Body of pancreas (tissue), 4 donors: ENCODE data around the gene PCDHGA4.
A peak's percentile ranks its signal among the peaks of the same experiment; 100 is the strongest.

Experiments used
- POLR2A ChIP-seq, 3 donors: fragments of 450-650 bp; IDR thresholded peaks; one replicate each; pipeline ENCODE4 v1.6.1; 2016; ENCODE audit warnings: antibody characterized with exemption in 3 of 3, mild to moderate bottlenecking in 2 of 3
- TF ChIP-seq, protein P1 (sequence below), 7 experiments: fragments of 450-650 bp in 4 of 7; fragments of 200-600 bp in 3 of 7; sonication (generic) in 3 of 7; IDR thresholded peaks; one replicate each; pipeline ENCODE4 v1.5.1; 2016 to 2019; ENCODE audit warnings: antibody characterized with exemption in 7 of 7

DNA sequence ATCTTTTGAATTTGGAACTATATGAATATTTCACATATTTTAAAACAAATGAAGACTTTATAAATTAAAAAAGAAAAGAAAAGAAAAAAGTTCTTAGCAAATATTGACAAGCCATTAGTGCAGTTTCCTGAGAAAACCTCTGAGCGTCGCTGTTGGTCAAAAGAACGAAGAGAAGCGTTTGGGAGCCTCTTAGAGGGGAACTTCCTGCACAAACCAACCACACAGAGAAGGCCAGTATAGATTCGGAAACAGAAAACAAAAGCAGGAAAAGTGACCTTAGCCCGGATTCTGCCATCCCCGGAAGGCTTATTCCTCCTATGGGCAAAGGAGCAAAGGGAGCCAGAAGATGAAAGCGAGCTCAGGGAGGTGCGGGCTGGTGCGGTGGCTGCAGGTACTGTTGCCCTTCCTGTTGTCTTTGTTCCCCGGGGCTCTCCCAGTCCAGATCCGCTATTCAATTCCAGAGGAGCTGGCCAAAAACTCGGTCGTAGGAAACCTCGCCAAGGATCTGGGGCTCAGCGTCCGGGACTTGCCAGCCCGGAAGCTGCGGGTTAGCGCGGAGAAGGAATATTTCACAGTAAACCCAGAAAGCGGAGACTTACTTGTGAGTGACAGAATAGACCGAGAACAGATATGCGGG lies 5.1 kb downstream of the PCDHGA4 start, which contains the start of gene PCDHGB2:
- TF ChIP-seq, protein P1, sequence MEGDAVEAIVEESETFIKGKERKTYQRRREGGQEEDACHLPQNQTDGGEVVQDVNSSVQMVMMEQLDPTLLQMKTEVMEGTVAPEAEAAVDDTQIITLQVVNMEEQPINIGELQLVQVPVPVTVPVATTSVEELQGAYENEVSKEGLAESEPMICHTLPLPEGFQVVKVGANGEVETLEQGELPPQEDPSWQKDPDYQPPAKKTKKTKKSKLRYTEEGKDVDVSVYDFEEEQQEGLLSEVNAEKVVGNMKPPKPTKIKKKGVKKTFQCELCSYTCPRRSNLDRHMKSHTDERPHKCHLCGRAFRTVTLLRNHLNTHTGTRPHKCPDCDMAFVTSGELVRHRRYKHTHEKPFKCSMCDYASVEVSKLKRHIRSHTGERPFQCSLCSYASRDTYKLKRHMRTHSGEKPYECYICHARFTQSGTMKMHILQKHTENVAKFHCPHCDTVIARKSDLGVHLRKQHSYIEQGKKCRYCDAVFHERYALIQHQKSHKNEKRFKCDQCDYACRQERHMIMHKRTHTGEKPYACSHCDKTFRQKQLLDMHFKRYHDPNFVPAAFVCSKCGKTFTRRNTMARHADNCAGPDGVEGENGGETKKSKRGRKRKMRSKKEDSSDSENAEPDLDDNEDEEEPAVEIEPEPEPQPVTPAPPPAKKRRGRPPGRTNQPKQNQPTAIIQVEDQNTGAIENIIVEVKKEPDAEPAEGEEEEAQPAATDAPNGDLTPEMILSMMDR (IDR thresholded peaks at IDR 0.05), result peak in 4 of 7 experiments; percentile 19 to 35 (median 28)
- no peak for TF ChIP-seq POLR2A (IDR thresholded peaks at IDR 0.05)
